Cardiac septum (tissue), 1 donor: ENCODE data around the gene PSMB5. TPM values are rescaled to one million over a fixed set of nuclear protein-coding genes. Genes with fewer than 3 reads are reported as not detected.

Experiments
- DNase-seq: peaks from one replicate; pipeline ENCODE4 v3.0.0-alpha.2; 2020; ENCODE audit warnings: low spot score
- intact Hi-C: fragments of 100-400 bp; cut with DNase I; formaldehyde crosslinking; loops from one replicate; pipeline ENCODE4 v1.14.0; 2022
- total RNA-seq: library from RNA; stranded (reverse); fragmentation: NEBNext Ultra II Directional; extraction: Animal tissue kit (Norgen Biotek cat#: 25700); gene quantifications from one replicate; pipeline ENCODE4 v1.2.1, GENCODE V29; 2021
- donor health status: DM: no; HTN: no; CAD: no.

Gene PSMB5
- total RNA-seq, 1 donor from 2014 or later, result 120 TPM

GRCh38 chr14:23047034-23047634, 12.4 kb upstream of the PSMB5 start:
- no peak for DNase-seq

DNA sequence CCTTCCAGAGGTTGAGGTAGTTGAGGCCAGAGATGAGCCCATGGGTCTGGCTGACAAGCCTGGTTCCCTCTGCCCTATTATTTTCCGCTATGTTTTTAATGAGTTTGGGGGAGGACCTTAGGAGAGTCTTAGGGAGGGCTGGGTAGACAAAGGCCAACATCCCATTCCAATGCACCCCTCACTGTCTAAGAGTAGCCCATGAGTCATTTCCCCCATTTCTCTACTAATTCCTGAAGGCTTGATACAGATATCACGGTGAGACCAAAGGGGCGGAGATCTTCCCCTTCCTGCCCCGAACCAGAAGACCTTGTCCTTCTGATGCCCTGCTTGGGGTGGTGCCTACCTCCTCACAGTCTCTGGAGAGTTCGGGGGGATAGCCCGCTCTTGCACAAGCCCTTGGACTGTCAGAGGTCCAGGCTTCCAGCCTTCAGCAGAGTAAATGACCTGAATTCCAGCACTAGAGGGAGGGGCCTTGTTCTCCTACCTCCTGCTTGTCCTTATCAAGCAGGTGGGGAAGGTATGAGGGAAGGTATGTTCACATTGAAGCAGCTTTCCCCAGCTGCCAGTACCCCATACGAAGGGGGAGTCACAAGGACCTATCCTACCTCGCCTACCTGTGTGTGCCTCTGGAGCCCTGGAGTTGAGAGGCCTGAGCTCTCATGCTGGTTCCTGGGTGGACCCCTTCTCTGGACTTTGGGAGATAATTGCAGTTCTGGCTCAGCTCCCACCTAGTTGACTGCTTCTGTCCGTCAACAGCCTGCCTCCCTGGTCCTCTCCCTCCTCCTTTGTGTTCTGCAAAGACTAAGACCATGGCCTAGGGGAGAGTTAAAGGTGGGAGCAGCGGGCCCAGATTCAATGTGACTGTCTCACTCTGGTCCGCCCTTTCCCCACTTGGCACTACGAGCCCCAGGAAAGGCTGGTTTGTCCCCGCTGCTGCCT, 11.0 kb upstream of the PSMB5 start:
- intact Hi-C loops, result no loop called here
- DNase-seq, result no peak

More at GRCh38 chr14:23047034-23047634, 12.4 kb upstream of the PSMB5 start:
- intact Hi-C loops, result no loop called here

GRCh38 chr14:23044840-23045239, 10.1 kb upstream of the PSMB5 start:
- intact Hi-C loops, result no loop called here
- DNase-seq, result no peak

- no peak for DNase-seq
- intact Hi-C loops, result no loop called here
These were observed 9.1 kb upstream of the PSMB5 start for GRCh38 chr14:23043754-23044153.

DNA sequence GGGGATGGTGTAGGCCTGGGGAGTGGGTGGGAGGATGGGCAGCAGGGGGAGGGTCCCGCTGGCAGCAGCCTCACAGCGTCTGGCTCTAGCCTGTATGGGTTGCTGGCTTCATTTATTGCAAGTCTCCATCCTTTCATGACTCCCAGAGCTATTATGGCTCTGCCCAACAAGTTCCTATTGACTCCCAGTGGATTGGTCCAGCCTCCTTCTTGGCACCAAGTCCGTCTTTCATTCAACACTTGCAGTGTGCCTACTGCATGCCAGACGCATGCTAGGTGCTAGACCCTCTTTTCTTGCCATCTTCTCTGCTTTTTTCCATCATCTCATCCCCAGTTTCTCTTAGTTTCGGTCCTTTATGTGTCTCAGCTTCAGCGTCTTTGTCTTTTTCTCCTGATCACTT, 8.4 kb upstream of the PSMB5 start:
- intact Hi-C loops, result no loop called here
- no peak for DNase-seq

- intact Hi-C loops, result no loop called here
- DNase-seq, result no peak
These were observed 7.7 kb upstream of the PSMB5 start, which contains the start of gene PSMB11 for GRCh38 chr14:23042162-23042965. TSS of gene PSMB11 (plus strand) at chr14:23042212. CDS start at chr14:23042226, 14 bp downstream.

GRCh38 chr14:23041729-23042128, 7.0 kb upstream of the PSMB5 start:
- intact Hi-C loops, result no loop called here
- DNase-seq, result no peak

DNA sequence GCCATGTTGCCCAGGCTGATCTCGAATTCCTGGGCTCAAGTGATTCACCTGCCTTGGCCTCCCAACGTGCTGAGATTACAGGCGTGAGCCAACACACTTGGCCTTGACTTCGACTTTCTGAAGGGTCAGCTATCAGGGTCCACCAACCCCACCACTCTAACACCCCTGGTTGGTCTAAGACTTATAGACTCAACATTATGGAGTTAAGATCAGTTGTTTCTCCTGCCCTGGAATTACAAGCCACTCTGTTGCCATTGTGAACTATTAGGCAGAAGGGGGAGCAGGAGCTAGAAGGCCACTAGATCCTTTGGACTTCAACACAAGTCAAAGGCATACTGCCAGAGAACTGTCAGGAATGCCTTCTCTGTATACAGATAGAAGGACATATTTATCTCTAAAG, 5.4 kb upstream of the PSMB5 start:
- DNase-seq, result no peak
- intact Hi-C loops, result no loop called here

DNA sequence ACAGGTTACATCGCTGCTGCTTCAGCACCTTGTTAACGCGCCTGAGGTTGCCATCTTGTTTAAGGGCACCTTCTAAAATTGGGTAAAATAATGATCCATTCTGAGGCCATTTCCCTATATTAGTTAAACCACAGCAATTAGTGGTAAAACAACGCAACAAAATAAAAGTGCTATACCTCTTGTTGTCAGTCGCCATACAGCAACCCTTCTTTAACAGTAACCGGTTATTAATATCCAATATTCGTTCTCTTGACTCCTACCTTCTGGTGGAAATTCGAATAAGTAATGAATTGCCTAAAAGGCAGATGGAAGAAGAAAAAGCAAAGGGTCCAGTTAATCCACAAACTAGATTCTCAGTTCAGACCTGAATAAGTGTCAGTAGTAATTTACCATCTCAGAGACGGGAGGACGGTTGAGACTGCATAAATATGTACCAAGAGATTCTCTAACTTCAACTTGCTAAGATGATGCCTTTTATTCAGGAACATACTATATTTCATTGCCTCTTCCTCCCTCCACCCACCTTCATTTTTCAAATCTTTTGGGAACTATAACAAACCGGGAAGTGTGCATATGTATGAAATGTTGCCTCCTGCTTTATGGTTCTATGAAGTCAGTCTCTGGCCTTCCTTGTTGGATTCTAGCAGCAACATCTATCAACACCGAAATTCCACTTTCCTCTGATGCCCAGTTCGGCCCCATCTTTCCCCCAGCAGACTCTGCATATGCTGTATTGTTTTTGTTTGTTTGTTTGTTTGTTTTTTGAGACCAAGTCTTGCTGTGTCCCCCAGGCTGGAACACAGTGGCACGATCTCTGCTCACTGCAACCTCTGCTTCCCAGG, 824 bp upstream of the PSMB5 start:
- intact Hi-C loops, result no loop called here
- no peak for DNase-seq

GRCh38 chr14:23033801-23034497, 751 bp downstream of the PSMB5 start:
- intact Hi-C loops, result no loop called here
- DNase-seq, result no peak

DNA sequence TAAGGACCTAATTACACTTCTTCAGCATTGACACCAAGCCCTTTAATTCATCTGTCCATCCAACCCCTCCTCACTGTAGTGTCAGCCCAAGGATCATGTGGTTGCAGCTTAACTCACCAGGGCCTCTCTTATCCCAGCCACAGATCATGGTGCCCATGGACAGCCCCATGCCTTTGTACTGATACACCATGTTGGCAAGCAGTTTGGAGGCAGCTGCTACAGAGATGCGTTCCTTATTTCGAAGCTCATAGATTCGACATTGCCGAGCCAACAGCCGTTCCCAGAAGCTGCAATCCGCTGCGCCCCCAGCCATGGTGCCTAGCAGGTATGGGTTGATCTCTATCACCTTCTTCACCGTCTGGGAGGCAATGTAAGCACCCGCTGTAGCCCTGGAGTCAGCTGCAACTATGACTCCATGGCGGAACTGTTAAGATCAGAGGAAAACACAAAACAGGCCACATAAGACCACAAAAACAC, 1.4 kb downstream of the PSMB5 start:
- DNase-seq, result no peak
- intact Hi-C loops, result no loop called here

GRCh38 chr14:23030936-23031335, 3.8 kb downstream of the PSMB5 start:
- intact Hi-C loops, result no loop called here
- no peak for DNase-seq

DNA sequence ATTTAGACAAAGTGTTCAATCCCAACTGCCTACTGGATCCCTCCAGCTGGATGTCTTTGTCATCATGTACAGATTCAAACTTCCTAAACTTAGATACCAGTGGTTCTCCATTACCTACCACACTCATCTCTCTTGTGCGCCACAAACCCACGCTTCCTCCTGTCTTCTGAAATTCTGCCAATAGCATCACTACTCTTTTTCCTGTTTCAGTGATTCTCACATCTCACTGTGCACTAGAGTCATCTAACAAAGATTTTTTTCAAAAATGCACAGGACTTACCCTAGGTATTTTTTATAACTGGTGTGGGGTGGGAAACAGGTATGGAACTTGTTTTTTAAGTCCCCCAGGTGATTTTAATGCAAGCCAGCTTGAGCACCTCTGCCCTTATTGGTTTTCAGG, 5.9 kb downstream of the PSMB5 start:
- intact Hi-C loops, result no loop called here
- no peak for DNase-seq

- no peak for DNase-seq
- intact Hi-C loops, result no loop called here
These were observed 9.4 kb downstream of the PSMB5 start for GRCh38 chr14:23025151-23025814.

DNA sequence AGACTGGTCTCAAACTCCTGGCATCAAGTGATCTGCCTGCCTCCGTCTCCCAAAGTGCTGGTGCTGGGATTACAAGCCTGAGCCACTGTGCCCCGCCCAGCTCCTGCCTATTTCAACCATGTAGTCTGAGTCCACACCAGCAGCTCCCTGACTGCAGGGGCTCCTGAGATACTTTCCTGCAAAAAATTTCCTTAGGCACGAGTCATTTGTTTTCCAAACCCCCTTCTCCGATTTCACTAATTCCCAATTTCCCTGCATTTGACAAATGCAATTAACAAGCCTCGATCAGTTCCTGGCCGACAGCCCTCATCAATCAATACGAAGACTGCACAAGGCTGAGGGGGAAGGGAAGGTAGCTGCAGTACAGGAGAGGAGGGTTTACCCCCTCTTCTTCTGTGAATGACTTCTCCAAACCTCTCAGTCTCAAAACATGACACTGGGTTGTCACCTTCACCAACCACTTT, 10.1 kb downstream of the PSMB5 start:
- DNase-seq, result no peak
- intact Hi-C loops, result no loop called here

DNA sequence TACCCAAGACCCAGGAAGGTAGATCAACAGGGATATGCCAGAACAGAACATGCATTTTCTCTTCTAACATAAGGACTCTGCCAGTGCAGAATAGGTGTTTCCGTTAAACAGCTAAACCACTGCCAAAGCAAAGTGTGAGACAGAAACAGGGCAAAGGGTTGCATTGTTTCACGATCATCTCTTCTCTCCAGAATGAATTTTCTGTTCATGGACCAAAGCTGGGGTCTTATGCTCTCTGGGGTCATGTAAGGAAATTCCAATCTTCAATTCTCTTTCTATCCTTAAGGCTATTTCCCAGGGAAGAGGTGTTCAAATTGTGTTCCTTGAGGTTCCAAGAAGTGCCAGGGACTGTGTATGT, 10.9 kb downstream of the PSMB5 start:
- DNase-seq, result no peak
- intact Hi-C loops, result no loop called here

DNA sequence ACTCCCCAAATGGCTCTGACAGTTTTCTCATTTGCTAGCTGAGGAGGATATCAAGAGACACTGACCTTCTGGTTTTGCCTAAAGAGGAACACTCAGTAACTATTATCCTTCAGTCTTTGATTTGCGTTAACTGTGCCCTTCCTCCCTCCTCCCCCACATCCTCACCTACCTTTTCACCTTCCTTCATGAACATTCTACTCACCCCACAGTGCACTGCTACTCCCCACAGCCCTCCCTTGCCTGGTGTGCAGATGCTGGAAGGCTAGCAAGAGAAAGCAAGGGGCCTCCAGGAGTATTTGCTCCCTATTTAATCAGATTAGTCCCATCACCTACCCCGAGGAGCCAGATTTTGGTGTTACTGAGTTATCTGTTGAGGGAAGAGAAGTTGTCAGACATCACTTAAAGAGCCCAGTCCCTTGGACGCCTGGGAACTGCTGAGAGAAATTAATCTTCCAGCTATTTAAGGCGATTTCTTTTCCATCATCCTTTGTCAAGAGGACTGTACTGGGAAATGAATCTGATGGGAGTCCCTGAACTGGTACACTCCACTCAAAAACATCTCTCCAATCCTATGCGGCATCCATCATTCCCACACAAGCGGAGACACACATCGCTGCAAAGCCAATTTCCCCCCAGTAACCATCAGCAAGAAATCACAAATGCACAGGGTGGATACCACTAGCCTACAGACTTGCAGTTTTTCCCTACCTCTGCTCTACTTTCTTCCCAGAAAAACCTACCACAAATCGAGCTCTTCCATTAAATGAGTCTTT, 11.5 kb downstream of the PSMB5 start:
- intact Hi-C loops, result no loop called here
- no peak for DNase-seq
